HS-5 (cell line): ENCODE measurements around the gene TPD52L1.

ENCODE experiments used
- DNase-seq: peaks from one replicate; pipeline ENCODE4 v3.0.0-alpha.2; 2012; ENCODE audit warnings: low read depth

The TPD52L1 gene

DNA sequence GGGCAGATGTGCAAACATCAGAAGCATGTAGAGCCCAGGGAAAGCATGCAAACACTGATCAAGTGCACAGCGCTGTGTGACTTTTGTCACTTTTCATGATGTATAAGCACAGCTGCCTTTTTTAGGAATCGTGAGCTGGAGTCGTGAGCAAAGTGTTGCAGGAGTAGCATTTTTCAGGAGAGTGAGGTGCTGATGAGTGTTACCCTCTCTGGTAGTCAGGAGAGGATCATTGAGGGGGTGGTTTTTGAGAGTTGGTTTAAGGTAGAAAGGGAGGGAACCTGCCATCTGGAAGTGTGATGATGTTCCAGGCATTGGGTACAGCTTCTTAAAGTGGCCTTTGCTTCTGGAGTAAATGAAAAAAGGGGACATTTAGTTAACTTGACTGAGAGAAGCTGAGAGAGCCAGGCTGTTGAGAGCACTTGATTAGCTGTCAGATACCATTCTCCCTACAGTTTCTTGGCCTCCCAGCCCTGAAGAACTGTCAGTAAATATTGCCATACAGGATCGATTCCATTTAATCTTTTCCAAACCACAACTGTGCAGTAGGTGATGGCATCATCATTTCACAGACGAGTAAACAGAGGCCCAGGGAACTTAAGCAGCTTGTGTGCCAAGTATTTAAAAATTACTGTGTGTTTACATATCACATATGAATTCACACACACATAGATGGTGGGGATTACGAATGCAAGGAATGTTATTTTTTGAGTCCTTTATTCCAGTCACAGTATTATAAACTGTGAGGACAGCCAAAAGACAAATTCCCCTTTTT is 28.9 kb downstream of the TPD52L1 start:
- DNase-seq = no peak

DNA sequence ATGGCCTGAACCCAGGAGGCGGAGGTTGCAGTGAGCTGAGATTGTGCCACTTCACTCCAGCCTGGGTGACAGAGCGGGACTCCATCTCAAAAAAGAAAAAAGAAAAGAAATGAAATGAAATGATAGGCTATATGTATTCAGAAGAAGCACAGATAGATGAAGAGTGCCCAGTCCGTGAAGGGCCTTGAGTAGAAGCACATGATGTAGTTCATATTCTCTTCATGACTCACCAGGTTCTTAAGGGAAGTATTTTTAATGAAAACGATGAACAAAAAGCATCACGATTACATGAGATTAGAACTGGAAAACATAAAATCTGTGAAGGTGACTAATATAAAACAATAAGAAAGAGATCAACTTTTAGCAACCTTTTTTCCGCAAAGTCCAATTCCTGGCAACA is 29.8 kb downstream of the TPD52L1 start:
- DNase-seq = no peak

- DNase-seq = peak; percentile 24
Measured at GRCh38 chr6:125188037-125188436, 34.5 kb downstream of the TPD52L1 start.

- no peak for DNase-seq
Measured at GRCh38 chr6:125188594-125189203, 35.1 kb downstream of the TPD52L1 start.

DNA sequence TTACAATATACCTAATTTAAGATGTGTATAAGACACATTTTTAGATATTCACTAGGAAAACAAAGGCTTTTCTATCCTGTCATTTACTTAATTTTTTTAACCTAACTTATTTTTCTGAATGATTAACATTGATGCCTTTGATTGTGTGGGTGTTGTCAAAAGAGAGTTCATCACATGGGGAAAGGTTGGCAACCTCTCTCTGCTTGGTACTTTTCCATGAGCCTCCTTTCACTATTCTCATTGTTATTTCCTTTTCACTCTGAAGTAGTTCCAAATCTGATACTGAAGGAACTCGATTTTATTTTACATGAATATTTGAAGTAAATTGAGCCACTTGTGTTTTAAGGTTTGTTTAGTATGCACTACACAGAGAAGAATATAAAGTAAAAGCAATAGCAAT is 35.9 kb downstream of the TPD52L1 start:
- no peak for DNase-seq

DNA sequence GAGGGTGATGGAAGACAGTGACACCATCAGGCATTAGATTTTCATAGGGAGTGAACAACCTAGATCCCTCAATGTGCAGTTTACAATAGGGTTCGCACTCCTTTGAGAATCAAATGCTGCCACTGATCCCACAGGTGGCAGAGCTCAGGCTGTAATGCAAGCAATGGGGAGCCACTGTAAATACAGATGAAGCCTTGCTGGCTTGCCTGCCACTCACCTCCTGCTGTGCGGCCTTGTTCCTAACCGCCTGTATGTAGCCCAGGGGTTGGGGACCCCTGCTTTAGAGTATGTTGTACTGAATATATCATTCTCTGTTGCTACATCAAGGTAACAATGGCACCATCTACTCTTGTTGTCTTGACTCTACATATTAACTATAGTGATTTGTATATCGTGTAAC is 37.1 kb downstream of the TPD52L1 start:
- no peak for DNase-seq

- peak; percentile 54 for DNase-seq
Measured at GRCh38 chr6:125191916-125192609, 38.5 kb downstream of the TPD52L1 start.

- no peak for DNase-seq
Measured at GRCh38 chr6:125192610-125192930, 39.0 kb downstream of the TPD52L1 start.

- DNase-seq = no peak
Measured at GRCh38 chr6:125193208-125193607, 39.6 kb downstream of the TPD52L1 start.

DNA sequence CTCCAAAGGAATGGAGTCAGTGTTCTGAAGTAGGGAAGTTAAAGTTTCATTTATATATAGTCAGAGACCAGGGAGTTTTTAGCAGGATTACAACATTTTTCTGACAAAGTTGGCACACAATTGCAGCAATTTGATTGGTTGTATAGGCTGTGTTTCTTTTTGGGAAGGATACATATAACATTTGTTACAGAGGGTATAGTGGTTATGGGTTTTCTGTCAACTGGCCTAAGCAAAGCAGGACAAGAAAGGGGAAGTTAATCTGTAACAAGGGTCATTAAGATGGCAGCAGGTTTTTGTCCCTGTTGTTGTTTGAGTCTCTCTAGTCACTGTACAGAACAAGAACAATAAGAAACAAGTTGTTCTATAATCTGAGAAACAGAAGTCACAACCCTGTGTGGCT is 41.4 kb downstream of the TPD52L1 start:
- no peak for DNase-seq

DNA sequence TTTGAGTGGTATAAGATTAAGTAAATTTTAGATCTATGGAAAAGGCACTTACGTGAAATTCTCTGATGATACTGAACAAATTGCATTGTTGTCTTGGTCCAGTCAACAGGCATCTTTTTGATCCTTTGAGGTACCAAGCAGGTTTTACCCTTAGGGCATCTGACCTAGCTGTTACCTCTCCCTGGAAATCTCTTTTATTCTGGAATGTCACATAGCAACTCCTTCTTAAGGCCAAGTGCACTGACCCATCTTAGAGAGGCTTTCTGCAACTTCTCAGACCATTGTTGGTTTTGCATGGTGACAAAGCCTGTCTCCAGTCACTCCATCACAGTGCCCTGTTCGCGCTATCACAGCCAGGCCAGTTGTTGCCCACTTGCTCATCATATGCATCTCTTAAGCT is 42.0 kb downstream of the TPD52L1 start:
- DNase-seq = no peak

- no peak for DNase-seq
Measured at GRCh38 chr6:125196613-125197012, 43.0 kb downstream of the TPD52L1 start.

DNA sequence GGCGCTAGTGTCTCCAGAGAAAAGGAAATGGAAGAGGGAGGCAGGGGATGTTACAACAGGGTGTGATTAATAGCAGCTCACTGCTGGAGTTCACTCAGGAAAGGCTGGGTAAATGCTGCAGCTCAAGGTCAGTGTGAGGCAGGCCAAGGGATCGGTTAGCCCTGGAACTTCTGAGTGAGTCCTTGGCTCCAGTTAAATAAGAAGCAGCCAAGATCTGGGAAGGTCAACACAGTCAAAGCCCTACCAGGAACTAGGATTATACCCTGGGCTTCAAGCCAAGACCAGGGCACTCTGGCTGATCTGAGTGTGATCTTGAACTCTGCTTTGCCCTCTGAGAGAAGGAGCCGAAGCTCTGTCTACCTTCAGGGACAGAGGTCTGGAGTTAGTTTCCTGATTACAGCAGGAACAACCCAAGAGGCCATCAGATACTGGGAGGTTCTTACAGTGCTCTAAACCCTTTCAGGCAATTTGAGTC is 44.3 kb downstream of the TPD52L1 start:
- DNase-seq = no peak

GRCh38 chr6:125198398-125198937 is 44.9 kb downstream of the TPD52L1 start:
- DNase-seq = no peak

DNA sequence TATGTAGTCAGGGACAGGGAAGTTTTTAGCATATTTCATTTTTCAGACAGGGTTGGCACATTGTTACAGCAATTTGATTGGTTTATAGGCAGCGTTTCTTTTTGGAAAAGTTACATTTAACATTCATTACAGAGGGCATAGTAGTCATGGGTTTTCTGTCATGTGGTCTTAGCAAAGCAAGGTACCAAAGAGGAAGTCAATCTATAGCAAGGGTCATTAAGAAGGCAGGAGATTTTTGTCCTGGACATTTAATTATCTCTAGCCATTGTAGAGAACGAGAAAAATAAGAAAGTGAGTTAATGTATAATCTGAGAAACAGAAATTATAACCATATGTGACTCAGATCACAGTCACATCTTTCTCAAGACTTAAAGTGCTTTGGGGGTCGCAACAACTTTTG is 47.4 kb downstream of the TPD52L1 start:
- no peak for DNase-seq

DNA sequence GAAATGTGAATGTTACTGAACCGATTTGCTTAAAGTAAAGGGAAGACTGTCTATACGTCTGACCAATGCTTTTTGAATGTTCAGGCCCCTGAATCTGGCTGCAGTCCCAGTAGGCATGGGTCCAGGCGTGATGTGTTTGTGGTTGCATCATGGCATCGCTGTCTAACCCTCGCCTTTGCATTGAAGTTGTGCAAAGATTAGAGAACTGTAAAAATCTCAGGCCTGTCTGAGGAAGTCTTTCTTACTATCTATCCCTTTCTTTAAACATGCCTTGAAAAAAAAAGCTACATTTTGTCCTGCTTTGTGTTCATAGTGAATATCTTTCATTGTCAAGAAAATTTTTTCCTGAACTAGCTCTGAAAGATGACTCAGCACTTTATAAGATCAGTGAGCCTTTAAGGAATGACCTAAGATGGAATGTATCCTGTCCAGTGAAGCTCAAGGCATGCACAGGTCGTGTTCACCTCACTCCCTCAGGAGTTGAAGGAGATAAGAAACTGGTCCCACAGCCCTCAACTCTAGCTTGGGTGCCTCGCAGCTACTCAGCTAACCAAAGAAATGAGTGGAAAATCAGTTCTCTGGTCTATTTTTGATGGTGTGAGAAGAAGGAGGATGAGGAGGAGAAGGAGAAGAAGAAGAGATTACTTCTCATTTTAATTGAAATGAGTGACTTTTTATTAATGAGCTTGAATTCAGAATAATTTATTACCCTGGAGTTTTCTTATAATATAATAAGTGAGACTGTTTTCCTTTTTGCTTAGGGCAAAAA is 48.6 kb downstream of the TPD52L1 start:
- peak; percentile 92 for DNase-seq

DNA sequence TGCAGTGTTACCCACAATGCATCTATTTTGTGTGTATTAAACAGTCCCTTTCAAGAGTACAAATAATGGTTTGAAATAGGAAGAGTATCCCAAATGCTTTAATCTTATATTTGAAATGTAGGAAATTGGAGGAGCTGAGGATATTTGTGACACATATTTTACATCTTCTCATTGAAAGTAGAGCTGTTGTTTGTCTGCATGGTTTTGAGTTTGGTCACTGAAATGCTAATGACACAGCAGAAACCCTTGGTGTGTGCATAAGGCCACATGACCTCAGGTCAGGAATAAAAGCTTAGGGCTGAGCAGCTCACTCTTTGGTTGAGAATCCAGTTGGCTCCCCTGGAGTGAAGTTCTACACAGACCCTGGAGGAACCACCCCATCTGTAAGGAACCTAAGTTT is 49.8 kb downstream of the TPD52L1 start:
- DNase-seq = no peak

DNA sequence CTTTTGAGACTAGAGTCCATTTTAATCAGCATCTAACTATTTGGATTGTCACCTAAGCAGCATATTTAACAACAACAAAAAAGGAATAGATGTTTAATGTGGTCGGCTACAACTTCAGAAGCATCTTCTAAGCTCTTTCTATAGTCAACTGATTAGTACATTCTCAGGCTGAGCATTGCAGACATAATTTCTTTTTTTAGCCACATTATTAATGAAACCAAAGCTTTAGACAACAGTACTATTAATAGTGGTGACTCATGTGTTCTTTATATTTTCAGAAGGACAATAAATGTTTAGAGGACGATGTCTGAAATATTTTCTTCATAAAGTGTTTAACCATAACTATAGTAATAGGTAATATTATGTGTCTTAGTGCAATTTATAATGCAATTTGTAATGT is 52.4 kb downstream of the TPD52L1 start:
- DNase-seq = no peak

DNA sequence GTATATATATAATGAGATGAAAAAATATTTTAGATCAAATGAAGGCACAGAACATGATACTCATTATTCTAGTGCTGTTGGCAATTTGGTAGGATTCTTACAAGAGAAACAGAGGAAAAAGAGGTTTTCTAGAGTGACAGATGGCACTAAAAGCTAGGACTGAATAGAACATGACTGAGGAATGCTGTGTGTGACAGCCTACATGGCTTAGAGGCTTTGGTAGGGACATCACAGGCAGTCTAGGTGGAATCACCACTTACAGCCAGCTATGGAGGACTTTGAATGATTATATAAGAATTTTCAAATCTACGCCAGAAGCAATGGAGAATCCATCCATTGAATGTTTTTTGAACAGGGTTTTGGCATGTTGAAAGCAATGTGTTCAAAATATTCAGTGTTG is 52.8 kb downstream of the TPD52L1 start:
- DNase-seq = no peak

DNA sequence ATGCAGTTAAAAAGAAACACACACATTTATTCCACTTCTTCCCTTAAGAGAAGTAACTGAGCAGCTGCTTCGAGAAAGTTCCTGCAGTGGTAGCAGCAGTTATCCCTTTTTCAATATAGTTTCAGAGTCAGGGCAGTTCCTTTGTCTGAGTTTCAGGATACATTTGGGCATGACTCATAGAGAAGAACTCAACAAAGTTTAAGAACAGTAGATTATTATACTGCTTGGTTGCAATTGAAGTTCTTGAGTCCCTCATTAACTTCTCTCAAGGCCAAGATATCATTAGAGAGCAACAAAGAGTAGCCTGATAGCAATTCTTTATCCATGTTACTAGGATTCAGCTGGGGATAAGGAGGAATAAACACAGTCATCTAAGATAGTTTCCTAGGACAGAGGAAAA is 54.4 kb downstream of the TPD52L1 start:
- no peak for DNase-seq

DNA sequence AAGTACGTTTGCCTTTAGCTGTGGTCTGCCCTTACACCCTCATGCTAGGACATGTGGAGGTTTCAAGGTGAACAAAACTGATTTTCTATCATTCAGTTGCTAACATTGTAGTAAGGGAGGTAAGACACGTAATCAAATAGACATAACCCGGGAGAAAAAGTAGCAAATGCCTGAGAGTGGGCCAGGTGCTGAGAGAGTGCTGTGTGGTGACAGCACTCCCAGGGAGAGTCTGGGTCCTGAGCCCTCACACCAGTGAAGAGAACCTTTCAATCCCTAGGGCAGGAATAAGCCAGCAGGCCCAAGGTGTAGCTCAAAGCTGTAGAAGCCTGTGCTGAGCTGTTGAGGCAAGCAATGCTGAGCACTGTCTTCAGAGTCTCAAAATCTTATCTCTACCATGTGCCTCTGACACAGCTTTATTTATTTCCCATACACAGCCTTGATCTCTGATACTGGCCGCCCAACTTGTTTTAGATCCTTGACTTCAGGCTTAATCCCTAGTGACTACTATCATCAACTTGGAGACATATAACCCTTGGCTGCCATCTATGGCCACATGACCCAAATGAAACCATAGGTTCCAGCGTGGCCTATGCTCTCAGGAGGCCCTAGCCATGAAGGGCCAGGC is 55.2 kb downstream of the TPD52L1 start:
- no peak for DNase-seq

DNA sequence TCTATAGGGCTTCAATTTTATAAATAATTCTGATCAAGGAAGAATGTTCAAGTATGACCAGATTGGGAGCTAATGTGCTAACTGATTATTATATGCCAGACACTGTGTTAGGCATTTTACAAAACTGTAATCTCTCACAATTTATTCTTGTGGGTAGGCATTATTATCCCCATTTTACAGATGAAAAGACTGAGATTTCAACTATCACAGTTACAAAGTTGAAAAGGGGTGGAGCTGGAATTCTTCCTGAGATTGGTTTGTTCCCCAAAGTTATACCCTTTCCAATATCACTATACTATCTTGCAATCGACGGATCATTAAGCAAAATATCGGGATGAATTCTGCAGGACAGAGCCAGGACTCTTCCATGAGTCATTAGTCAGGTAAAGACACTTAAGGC is 57.1 kb downstream of the TPD52L1 start:
- DNase-seq = no peak
